GM18873 (cell line): ENCODE results near the gene CACHD1.

ENCODE experiments used
- ATAC-seq: cut with Tn5 transposase; IDR thresholded peaks from one replicate; pipeline ENCODE4 v1.9.1; 2021; ENCODE audit warnings: mild to moderate bottlenecking, moderate library complexity, moderate number of reproducible peaks; ENCODE audit not compliant: unreplicated experiment, low FRiP score

The CACHD1 gene

DNA sequence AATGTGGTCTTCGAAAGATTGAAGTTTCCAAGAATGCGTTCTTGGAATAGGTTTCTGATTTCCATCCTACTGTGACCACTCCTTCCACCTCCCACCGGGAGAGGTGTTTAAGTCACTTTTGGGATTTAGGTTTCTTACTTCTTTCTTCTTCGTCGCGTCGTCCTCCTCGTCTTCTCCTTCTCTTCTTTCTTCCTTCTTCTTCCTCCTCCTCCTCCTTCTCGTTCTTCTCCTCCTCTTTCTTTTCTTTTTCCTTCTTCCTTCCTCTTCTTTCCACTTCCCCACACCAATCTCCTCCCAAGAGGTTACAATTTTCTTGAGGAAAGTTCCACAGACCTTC lies 2.1 kb downstream of the CACHD1 start:
- no peak for ATAC-seq

GRCh38 chr1:64472805-64473204 lies 2.9 kb downstream of the CACHD1 start:
- ATAC-seq = no peak

DNA sequence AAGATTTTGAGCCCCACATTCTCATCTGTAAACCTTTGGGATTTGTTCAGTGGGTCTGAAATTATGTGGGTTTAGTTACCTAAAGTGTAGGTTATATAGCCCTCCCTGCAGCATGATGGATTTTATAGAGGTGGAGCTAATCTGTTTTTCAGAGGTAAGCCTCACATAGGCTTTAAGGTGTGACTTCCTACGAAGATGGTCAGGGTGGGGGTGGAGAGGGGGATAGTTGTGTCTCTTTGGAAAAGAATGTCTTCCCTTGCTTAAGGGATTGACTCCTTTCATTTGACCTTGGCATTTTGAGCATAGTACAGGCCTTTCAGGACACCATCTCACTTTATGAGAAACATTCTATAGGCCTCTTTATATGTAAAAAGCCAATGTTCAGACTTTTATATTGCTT lies 3.4 kb downstream of the CACHD1 start:
- ATAC-seq = no peak

DNA sequence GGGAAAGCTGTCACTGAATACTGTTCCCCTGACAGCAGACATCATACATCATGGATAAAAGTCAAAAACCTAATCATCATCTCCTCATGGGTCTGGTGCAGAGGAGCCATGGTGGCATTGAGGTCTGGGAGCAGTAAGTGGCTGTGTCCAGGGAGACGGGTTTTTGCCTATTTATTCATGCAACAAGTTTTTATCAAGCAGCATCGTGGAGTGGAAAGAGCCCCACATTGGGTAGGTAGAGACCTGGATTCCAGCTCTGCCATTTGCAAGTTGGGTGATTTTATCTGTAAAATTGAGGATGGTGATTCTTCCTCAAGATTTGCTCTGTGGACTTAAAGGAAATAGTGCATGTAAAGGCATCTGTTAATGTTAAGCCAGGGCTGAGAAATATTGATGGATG lies 4.2 kb downstream of the CACHD1 start:
- ATAC-seq = no peak

GRCh38 chr1:64474665-64475439 lies 4.9 kb downstream of the CACHD1 start:
- no peak for ATAC-seq

GRCh38 chr1:64476251-64476952 lies 6.5 kb downstream of the CACHD1 start:
- ATAC-seq = no peak

GRCh38 chr1:64478594-64479470 lies 8.9 kb downstream of the CACHD1 start:
- ATAC-seq = no peak

DNA sequence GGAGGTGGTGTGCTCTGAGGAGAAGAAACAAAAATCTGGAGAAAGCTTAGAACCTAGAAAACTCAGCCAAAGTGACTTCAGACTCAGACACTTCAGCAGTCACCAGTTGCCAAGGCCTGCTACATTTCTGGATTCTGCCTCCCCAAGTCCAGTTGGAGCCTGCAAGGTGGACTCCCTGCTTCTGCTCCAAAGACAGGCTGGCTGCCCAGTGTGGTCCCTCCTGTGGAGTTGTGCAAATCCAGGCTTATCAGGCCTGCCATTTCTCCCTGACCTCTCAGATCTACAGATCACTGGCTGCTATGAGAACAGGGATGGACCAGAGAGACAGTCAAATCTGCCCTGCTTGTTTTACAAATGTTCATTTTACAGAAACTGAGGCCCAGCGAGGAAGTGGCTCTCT lies 9.9 kb downstream of the CACHD1 start:
- no peak for ATAC-seq

DNA sequence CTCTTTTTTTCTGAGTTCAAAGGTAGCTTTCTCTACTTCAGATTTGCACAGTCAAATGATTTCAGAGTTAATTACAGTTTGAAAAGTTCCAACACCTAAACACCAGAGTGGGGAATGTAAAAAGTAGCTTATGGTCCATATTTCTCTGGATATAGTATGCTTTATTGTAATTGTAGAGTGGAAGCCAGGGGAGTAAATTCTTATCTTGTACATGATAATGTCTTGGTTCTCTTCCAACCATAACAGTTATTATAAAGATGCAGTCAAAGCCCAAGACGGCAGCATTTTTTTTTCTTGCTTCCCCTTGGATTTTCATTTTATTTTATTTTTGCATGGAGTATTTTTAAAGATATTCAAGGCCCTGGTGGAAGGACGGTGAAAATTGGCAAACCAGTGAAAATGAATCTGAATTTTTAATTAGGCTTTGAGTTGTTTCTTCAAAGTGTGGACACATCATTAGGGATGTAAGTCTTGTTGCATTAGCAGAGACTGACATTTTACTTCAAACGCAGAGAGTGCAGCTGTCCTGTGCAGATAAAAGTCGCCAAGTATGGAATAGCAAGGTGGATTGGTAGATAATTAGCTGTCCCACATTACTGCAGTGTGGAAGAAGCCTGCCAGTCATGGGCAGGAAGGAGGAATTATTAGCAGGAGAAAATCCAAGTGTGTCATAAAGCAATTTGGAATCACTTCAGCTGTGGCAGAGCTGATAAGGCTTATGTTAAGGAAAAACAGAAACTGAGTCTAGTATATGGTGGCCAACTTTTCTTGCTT lies 11.3 kb downstream of the CACHD1 start:
- no peak for ATAC-seq

DNA sequence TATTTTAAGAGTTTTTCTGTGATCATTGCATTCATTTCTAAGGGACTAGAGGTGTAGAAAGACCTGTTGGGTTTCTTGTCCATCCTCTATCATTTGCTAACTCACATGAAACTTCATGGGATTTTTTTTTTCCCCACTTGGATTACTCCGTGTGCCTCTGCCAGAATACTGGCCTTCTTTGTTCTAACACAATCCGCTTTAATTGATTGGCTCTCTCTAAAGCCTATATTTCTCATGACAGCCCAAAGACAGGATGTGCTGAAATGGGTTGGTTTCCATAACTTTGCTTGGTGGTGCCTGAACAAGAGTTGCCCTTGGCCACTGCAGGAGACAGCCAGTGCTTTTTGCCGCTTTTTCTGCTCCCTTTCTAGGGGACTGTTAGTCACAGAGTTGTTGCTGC lies 12.2 kb downstream of the CACHD1 start:
- no peak for ATAC-seq

DNA sequence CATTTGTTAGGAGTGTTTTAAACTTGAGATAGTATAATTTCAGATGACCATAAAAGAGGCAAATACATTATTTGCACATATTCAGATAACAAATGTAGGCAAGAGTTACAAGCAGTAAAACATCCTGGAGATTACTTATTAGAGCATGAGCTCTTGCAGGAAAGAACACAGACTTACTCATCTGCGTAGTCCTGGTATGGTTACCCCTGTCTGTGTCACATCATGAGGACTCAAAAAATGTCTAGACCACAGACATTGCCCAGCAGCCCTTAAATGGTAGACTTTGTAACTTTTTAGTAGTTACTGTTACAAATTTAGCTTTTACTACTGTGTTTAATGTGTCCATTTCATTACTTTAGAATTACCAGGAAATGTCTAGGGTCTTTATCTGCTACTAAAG lies 12.8 kb downstream of the CACHD1 start:
- ATAC-seq = no peak

DNA sequence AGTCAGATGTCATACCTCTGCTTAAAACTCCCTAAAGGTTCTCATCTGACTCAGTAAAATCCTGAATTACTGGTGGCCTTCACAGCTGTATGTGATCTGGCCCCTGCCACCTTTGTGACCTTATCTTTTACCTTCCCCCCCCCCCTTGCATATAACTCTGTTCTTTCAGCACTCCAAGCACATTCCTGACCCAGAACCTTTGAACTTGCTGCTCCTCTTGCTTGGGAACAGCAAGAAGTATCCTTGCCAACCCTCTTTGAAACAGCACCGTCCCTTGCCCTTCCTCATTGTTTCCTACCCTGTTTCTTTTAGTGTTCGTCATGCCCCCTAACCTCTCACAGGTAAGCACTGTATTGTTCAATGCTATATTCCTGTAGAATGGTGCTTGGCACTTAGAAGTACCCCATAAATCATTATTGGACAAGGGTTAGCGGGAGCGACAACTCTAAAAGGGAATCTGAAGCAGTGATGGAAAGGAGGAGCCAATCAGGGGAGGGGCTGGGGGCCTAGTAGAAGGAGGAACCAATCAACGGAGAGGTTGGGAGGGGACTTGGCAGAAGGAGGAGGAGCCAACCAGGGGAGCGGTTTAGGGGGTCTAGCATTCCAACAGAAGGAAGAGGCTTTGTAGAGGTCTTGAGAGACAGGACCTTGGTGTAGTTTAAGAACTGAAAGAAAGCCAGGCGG lies 13.9 kb downstream of the CACHD1 start:
- no peak for ATAC-seq

GRCh38 chr1:64484651-64485050 lies 14.7 kb downstream of the CACHD1 start:
- no peak for ATAC-seq

DNA sequence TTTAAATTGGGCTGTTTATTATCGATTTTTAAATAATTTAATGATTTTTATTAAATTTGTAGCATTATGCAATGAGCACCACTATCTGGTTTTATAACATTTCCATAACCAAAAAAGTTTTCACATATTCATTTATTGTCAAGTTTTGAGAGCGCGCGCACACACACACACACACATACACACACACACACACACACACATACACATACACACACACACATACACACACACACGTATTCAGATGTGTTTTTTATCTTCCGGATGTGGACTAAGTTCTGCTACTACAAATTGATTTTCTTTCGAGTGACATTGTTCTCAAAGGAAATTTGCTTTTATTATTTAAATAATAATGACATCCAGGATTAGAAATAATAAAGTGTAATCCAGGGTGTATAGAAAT lies 16.3 kb downstream of the CACHD1 start:
- ATAC-seq = no peak

DNA sequence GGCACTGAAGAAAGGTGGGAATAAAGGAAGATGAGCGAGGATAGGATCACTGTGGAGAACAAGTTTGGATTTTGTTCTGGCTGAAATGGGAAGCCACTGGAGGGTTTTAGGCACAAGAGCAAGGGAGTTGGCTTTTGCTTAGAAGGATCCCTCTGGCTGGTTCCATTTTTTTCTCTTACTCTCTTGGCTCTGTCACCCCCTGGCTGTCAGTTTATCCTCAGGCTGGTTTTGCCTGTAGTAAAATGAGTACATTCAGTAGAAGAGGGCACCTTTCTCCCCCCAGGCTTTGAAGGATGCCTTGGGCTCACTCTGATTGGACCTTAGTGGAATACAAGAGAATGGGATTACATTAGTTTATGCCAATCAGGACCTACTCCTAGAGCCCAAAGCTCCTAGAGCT lies 17.1 kb downstream of the CACHD1 start:
- ATAC-seq = no peak

DNA sequence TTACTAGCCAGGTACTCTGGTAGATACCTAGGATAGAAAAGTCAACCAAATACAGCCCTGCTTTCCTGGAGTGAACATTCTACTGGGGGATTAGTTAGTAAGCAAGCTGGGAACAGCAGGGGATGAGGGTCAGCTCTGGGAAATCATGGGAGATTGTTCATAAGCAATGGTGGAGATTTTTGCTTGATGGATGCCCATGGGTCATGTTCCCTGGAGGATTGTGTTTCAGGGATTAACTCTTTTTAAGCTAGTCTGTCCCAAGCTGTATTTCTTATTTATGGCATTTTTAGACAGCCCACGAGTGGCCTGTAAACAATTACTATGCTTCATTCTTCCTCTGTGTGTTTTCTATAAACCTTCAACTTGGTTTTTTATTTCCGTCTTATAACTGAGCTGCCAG lies 18.9 kb downstream of the CACHD1 start:
- no peak for ATAC-seq

DNA sequence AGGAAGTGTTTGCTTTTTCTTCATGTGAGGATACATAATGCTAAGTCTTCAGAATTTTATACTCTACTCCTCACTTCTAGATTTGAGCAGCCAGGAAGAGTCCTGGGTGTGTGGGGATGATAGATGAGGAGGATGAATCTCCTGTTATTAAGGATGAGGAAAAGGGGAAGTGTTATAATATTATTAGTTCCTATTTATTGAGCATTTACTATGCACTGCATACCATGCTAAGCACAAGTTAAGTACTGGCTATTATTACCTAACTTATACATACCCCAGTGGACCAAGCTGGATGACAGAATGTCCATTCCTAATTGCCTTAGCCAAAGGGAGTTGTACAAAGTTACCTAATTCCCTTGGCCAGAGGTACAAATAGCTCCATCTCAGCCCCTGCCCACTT lies 19.8 kb downstream of the CACHD1 start:
- ATAC-seq = no peak

- no peak for ATAC-seq
Measured at GRCh38 chr1:64490213-64490818, 20.4 kb downstream of the CACHD1 start.

DNA sequence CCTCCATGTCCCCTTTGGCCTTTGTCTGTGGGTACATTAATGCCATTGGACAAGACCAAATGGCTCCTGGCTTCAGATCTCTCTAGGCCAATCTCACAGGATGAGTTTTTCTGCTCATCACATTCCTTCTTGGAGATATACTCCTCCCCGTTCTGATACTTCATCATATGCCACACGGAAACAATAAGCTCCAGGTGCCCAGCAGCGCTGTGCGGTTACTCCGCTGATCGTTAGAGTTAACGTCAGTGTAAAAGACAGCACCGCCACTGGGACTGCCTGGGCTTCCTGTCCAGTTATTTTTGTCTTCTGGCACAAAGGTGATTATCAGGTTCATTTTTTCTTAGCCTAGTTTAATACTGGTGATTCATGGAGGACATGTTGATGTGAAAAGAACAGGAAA lies 22.5 kb downstream of the CACHD1 start:
- no peak for ATAC-seq

DNA sequence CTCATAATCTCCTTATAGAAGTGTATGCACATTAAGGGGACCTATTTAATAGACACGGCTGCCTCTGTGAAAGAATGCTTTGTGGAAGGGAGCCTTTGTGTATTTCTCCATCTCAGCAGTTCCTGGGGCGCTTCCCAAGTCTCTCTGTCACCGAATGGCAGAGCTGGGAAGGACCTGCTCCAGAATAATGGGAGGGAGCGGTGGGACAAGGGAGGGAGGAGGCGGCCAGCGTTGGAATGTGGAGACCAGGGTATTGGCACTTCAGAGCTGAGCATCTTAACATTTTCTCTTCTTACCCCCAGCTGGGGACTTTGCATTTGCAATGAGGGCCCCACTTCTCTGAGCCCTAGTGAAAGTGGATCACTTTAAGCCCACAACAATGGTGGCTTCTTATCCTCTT lies 23.9 kb downstream of the CACHD1 start:
- no peak for ATAC-seq
